ENCODE results near the gene MYO9B. TPM values are rescaled to one million over a fixed set of nuclear protein-coding genes. Genes with fewer than 3 reads are reported as not detected.

Gene MYO9B
- total RNA-seq, 1 experiment from 2014 or later: 68.3 TPM

- intact Hi-C loops (cut with micrococcal nuclease): no loop called here
- H3K79me2 ChIP-seq (ENCODE audit: low read length): 0 out of 2 replicates have a peak, but pooled peaks cover 5% of the 10 kb centered on the region
- H3K9me2 ChIP-seq (replicated peaks; ENCODE audit: low read length): no peaks in the 10 kb centered on the region
- H3K27me3 ChIP-seq (ENCODE audit: low read length): no peaks in the 10 kb centered on the region
- no peak overlapping the region for H3K4me3 ChIP-seq (ENCODE audit: low read length)
- no TSS peak for BruUV-seq (replicated peaks)
- H3K36me3 ChIP-seq (ENCODE audit: low read depth, low read length): no peaks in the 10 kb centered on the region
- no peaks in the 10 kb centered on the region for H3K9me3 ChIP-seq (ENCODE audit: low read length)
- ChIA-PET CTCF (no interaction called here), POLR2A (ENCODE audit: unreplicated experiment) (no interaction called here)
- H3K27ac ChIP-seq (ENCODE audit: low read length): no peak overlapping the region
- H3K4me2 ChIP-seq (ENCODE audit: low read length): no peak overlapping the region
- no peak overlapping the region for H3K9ac ChIP-seq (ENCODE audit: low read length)
- TF ChIP-seq EZH2 (IDR thresholded peaks at IDR 0.05; ENCODE audit: low read length, unreplicated experiment): no peak
- no peak for ATAC-seq
- no peak for DNase-seq
- H3K4me1 ChIP-seq (ENCODE audit: insufficient read depth, low read length): no peaks in the 10 kb centered on the region
- no peaks in the 10 kb centered on the region for H3F3A ChIP-seq (ENCODE audit: low read length, unreplicated experiment)
- H2AFZ ChIP-seq (ENCODE audit: low read length): no peak overlapping the region
- no peaks in the 10 kb centered on the region for H4K20me1 ChIP-seq (ENCODE audit: low read length)
These were observed 47.5 kb downstream of the MYO9B start for GRCh38 chr19:17123041-17123440.

GRCh38 chr19:17124025-17124424, 48.4 kb downstream of the MYO9B start:
- DNase-seq (no peak), ATAC-seq (no peak)
- intact Hi-C loops (cut with micrococcal nuclease): no loop called here
- ChIA-PET POLR2A (ENCODE audit: unreplicated experiment) (no interaction called here), CTCF (no interaction called here)
- Histone ChIP-seq H3K4me2 (ENCODE audit: low read length) (no peak overlapping the region), H3K4me3 (ENCODE audit: low read length) (no peak overlapping the region), H3F3A (ENCODE audit: low read length, unreplicated experiment) (no peaks in the 10 kb centered on the region), H3K79me2 (ENCODE audit: low read length) (0 out of 2 replicates have a peak, but pooled peaks cover 2% of the 10 kb centered on the region), H2AFZ (ENCODE audit: low read length) (no peak overlapping the region), H3K9me2 (replicated peaks; ENCODE audit: low read length) (no peaks in the 10 kb centered on the region), H4K20me1 (ENCODE audit: low read length) (no peaks in the 10 kb centered on the region), H3K36me3 (ENCODE audit: low read depth, low read length) (no peaks in the 10 kb centered on the region), H3K9me3 (ENCODE audit: low read length) (no peaks in the 10 kb centered on the region), H3K27me3 (ENCODE audit: low read length) (no peaks in the 10 kb centered on the region), H3K27ac (ENCODE audit: low read length) (no peak overlapping the region), H3K9ac (ENCODE audit: low read length) (no peak overlapping the region), H3K4me1 (ENCODE audit: insufficient read depth, low read length) (no peaks in the 10 kb centered on the region)
- no TSS peak for BruUV-seq (replicated peaks)
- TF ChIP-seq CTCF (conservative IDR thresholded peaks at IDR 0.05; ENCODE audit: low read depth, low read length) (no peak), EZH2 (IDR thresholded peaks at IDR 0.05; ENCODE audit: low read length, unreplicated experiment) (no peak), EZH2phosphoT487 (IDR thresholded peaks at IDR 0.05; ENCODE audit: borderline replicate concordance, low read length) (no peak)

- Histone ChIP-seq H3K27ac (ENCODE audit: low read length) (no peak overlapping the region), H3K9me2 (replicated peaks; ENCODE audit: low read length) (no peaks in the 10 kb centered on the region), H3K4me2 (ENCODE audit: low read length) (no peak overlapping the region), H2AFZ (ENCODE audit: low read length) (no peak overlapping the region), H3K4me3 (ENCODE audit: low read length) (no peak overlapping the region), H3K4me1 (ENCODE audit: insufficient read depth, low read length) (no peaks in the 10 kb centered on the region), H3K36me3 (ENCODE audit: low read depth, low read length) (no peaks in the 10 kb centered on the region), H3K9ac (ENCODE audit: low read length) (no peak overlapping the region), H4K20me1 (ENCODE audit: low read length) (no peaks in the 10 kb centered on the region), H3K9me3 (ENCODE audit: low read length) (no peaks in the 10 kb centered on the region), H3F3A (ENCODE audit: low read length, unreplicated experiment) (no peaks in the 10 kb centered on the region), H3K27me3 (ENCODE audit: low read length) (no peaks in the 10 kb centered on the region), H3K79me2 (ENCODE audit: low read length) (no peaks in the 10 kb centered on the region)
- no peak for DNase-seq
- ChIA-PET CTCF (no interaction called here), POLR2A (ENCODE audit: unreplicated experiment) (no interaction called here)
- no peak for ATAC-seq
- BruUV-seq (replicated peaks): no TSS peak
- intact Hi-C loops (cut with micrococcal nuclease): no loop called here
- no peak for TF ChIP-seq EZH2 (IDR thresholded peaks at IDR 0.05; ENCODE audit: low read length, unreplicated experiment)
- no peak for TF ChIP-seq EZH2phosphoT487 (IDR thresholded peaks at IDR 0.05; ENCODE audit: borderline replicate concordance, low read length)
- no peak for TF ChIP-seq CTCF (conservative IDR thresholded peaks at IDR 0.05; ENCODE audit: low read depth, low read length)
These were observed 49.6 kb downstream of the MYO9B start for GRCh38 chr19:17125062-17125727.
